Purkinje cell (primary cell): ENCODE results near the gene RHOA. TPM values are rescaled to one million over a fixed set of nuclear protein-coding genes. Genes with fewer than 3 reads are reported as not detected.

ENCODE experiments used
- polyA plus RNA-seq: library from polyadenylated mRNA; unstranded; fragments of >200 nt; fragmentation: Nextera tagmentation; gene quantifications from 2 replicates; pipeline ENCODE4 v1.2.1, GENCODE V29; 2014

RHOA gene
- 148 and 151 TPM in 2 replicates for polyA plus RNA-seq

DNA sequence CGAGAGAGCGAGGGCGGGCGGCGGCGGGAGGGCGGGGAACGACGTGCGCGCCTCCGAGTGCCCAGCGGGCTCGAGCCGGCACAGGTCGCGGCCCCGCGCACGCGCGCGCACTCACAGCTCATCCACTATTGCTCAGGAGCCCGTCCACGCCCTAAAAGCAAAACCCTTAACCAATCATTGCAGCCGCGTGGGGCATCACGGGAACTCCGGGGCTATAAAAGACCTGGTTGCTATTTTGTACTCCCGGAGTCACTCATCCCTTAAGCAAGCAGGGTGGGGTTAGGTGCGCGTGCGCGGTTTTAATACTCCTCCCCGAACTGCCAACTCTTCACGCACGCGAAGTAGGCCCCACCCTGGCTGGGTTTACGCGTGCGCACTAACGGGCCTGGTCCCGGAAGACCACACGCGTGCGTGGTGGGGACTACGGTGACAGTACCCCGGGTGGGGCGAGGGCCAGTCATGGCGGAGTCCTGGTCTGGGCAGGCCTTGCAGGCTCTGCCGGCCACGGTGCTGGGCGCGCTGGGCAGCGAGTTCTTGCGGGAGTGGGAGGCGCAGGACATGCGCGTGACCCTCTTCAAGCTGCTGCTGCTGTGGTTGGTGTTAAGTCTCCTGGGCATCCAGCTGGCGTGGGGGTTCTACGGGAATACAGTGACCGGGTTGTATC is at the start of gene RHOA, which contains the start of gene TCTA:
Gene RHOA (minus strand): TSS at position 9 of the 664 bp plus-strand sequence. CDS start 36,387 bp downstream, outside the sequence.
Gene TCTA (plus strand): TSS at position 456 of the 664 bp plus-strand sequence. CDS start 4 bp downstream, at position 460.

DNA sequence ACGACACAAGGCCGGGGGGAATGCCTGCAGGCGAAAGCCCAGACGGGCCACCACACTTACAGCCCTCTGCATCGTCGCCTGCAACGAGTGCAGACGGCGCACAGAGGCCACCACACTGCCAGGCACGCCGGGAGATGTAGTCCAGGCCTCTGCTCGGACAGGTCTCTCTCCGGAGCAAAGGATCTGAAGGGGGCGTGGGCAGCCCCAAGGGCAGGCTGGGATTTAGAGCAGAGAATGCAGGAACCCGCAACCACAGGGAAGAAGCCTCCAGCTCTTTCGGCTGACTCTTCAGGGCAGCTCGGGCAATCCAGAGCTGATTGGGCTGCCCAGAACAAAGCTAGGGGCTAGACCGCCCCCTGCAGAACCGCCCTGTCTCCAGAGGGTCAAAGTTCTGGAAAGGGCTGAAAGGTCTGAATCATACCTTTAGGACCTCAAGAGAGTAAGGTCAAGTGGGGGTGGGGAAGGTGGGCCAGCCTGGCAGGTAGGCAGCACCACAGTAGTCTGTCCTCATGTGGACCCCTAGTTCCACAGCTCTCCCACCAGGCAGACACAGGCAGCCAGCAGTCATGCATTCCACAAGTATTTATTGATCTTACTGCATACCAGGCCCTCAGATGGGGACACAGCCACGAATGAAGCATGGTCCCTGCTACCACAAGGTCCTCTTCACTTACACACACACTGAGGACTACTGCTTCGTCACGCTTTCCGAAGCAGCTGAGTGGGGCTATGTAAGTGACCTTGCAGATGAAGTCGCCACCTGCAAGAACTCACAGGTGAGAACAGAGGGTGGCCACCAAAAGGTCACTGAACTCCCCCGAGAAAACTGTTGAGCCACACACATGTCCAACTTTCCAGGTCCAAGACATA is 10.8 kb upstream of the RHOA start, which contains the start of gene AMT:
Gene AMT (minus strand): TSS at position 95 of the 870 bp plus-strand sequence. CDS start 23 bp downstream, at position 72.

DNA sequence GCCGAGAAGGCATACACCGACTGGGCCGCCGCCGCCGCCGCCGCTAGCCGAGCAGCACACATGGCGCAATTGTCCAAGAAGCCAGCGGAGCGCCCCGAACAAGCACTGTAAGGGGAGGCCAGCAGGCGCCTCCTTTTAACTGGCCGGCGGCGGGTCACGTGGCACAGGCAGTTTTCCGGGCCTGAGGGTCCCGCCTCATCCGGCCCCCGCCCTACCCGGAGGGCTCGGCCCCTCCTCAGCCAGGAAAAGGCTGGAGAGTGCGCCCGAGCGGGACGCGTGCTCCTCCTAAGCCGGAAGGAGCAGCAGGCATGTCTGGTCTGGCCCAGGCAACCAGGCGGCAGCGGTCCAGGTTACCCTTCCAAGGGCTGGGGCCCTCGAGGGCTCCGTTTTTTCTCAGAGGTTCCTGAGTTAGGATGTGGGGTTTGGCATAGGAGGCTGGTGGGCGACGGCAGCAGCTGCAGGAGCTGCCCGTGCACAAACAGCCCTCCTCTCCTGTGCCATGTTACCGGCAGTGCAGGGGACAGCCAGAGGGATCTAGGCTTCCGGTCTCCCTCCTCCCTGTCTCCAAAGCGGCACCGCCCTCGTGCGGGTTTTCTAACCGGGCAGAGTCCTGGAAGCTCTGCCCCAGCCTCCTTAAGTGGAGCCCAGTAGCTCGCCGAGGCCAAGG is 53.4 kb downstream of the RHOA start, which contains the start of gene GPX1:
Gene GPX1 (minus strand): TSS at position 137 of the 667 bp plus-strand sequence. CDS start 75 bp downstream, at position 62.

DNA sequence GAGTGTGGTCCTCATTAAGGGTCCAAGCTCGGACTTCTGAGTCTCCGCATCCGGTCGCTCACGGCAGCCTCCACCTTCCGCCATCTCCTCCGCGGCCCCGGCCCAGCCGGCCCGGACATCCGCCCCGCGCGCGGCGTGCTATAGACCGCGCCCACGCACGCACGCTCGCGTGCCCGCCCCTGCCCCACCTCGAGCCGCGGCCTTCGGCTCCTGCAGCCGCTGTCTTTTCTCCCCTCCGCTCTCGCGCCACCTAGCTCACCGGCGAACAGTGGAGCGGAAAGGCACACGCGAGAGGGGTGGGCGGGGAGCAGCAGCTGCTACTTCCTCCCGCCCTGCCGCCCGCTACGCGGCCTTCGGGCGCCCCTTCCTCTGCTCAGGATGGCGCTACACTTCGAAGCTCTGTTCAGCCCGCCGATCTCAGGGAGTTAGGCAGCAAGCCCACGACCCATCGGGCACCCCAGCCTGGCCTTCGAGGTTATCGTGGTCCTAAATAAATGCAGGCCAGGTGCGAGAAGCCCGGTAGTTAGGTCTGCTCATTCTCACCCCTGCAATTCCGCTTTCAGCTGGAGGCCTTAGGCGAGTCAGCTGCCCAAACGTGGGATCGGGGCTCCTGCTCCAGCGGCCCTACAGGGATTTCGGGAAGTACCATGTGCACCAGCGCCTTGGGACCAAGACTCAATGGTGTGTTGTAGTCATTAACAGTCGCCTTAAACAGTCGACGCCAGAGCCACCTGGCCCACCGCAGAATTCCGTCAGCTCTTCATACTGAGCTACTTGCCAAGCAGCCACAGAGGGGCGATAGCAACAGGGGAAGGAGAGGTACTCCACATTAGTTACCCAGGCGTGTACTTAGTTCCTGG is 71.6 kb downstream of the RHOA start, which contains the start of gene USP4:
Gene USP4 (minus strand): TSS at position 113 of the 860 bp plus-strand sequence. CDS start 29 bp downstream, at position 84.

Other genes starting within 250 kb of the RHOA start
- gene CCDC71, start 245.6 kb downstream of the RHOA start, polyA plus RNA-seq: 0.71 TPM in 1 of 2 replicates, not detected in the other
- gene KLHDC8B, start 240.4 kb downstream of the RHOA start, polyA plus RNA-seq: 3.0 TPM in 1 of 2 replicates, not detected in the other
- gene C3orf62, start 134.7 kb downstream of the RHOA start, polyA plus RNA-seq: 6.3 and 6.5 TPM in 2 replicates
- 26.0 and 28.0 TPM in 2 replicates for gene USP4, start 71.9 kb downstream of the RHOA start, polyA plus RNA-seq
- 80.7 and 108 TPM in 2 replicates for gene GPX1, start 53.6 kb downstream of the RHOA start, polyA plus RNA-seq
- gene TCTA, start 447 bp upstream of the RHOA start, polyA plus RNA-seq: 7.7 and 9.9 TPM in 2 replicates
- gene AMT, start 10.5 kb upstream of the RHOA start, polyA plus RNA-seq: 3.4 and 3.8 TPM in 2 replicates
- gene NICN1, start 17.3 kb upstream of the RHOA start, polyA plus RNA-seq: 4.1 and 6.9 TPM in 2 replicates
- 4.3 and 5.5 TPM in 2 replicates for gene DAG1, start 58.3 kb upstream of the RHOA start, polyA plus RNA-seq
- 1.5 and 4.4 TPM in 2 replicates for gene BSN, start 142.5 kb upstream of the RHOA start, polyA plus RNA-seq